ENCODE data around the gene CHRNA10. TPM values are rescaled to one million over a fixed set of nuclear protein-coding genes. Genes with fewer than 3 reads are reported as not detected.

The CHRNA10 gene
- total and polyA plus RNA-seq, 12 donors: 0.24 to 1.6 (median 0.51) TPM

- ATAC-seq (no peak), DNase-seq (no peak)
- Histone ChIP-seq H3K9me3 (no peaks in the 10 kb centered on the region), H3K27ac (no peak overlapping the region), H3K4me1 (peaks cover 0 to 20% (median 3%) of the 10 kb centered on the region in 9 donors), H3K36me3 (peaks cover 0 to 69% (median 4%) of the 10 kb centered on the region in 9 donors), H3K4me3 (no peak overlapping the region), H3K27me3 (no peaks in the 10 kb centered on the region)
- intact Hi-C loops (cut with DNase I): no loop called here
- WGBS, 2 donors: 95% methylated on average over 17 of the region's 17 CpGs
- TF ChIP-seq CTCF (IDR thresholded peaks at IDR 0.05): no peak
These were observed 5.1 kb downstream of the CHRNA10 start for GRCh38 chr11:3666023-3666530.

- H3K9me3 ChIP-seq: no peaks in the 10 kb centered on the region
- WGBS, 2 donors: 93 to 96% methylated on average over 6 of the region's 6 CpGs
- DNase-seq: no peak
- H3K27me3 ChIP-seq: no peaks in the 10 kb centered on the region
- no peak overlapping the region for H3K27ac ChIP-seq
- ATAC-seq: peak in 1 of 8 donors; percentile 32
- H3K4me3 ChIP-seq: no peak overlapping the region
- intact Hi-C loops (cut with DNase I): no loop called here
- H3K36me3 ChIP-seq: peaks cover 0 to 63% (median 4%) of the 10 kb centered on the region in 9 donors
- H3K4me1 ChIP-seq: peaks cover 0 to 20% (median 3%) of the 10 kb centered on the region in 9 donors
- TF ChIP-seq CTCF (IDR thresholded peaks at IDR 0.05): no peak
These were observed 5.7 kb downstream of the CHRNA10 start for GRCh38 chr11:3665336-3666022.

GRCh38 chr11:3664032-3664630, 7.1 kb downstream of the CHRNA10 start:
- 86 to 92% methylated on average over 10 of the region's 10 CpGs for WGBS, 2 donors
- H3K4me1 ChIP-seq: peaks cover 0 to 8% (median 0%) of the 10 kb centered on the region in 9 donors
- H3K27ac ChIP-seq: no peak overlapping the region
- ATAC-seq (no peak), DNase-seq (no peak)
- peaks cover 0 to 49% (median 4%) of the 10 kb centered on the region in 9 donors for H3K36me3 ChIP-seq
- no peaks in the 10 kb centered on the region for H3K9me3 ChIP-seq
- TF ChIP-seq CTCF (IDR thresholded peaks at IDR 0.05): no peak
- intact Hi-C loops (cut with DNase I): no loop called here
- no peak overlapping the region for H3K4me3 ChIP-seq
- no peaks in the 10 kb centered on the region for H3K27me3 ChIP-seq

GRCh38 chr11:3662856-3663255, 8.3 kb downstream of the CHRNA10 start:
- Histone ChIP-seq H3K4me1 (peaks cover 0 to 8% (median 0%) of the 10 kb centered on the region in 9 donors), H3K27me3 (no peaks in the 10 kb centered on the region), H3K9me3 (no peaks in the 10 kb centered on the region), H3K27ac (no peak overlapping the region), H3K36me3 (peaks cover 0 to 36% (median 4%) of the 10 kb centered on the region in 9 donors), H3K4me3 (no peak overlapping the region)
- intact Hi-C loops (cut with DNase I): no loop called here
- ATAC-seq (no peak), DNase-seq (no peak)
- no peak for TF ChIP-seq CTCF (IDR thresholded peaks at IDR 0.05)
